ENCODE data around the gene PPP2R2B. TPM values are rescaled to one million over a fixed set of nuclear protein-coding genes. Genes with fewer than 3 reads are reported as not detected.

Gene PPP2R2B
- total RNA-seq, 1 experiment from 2014 or later: 14.0 TPM

- DNase-seq (ENCODE audit: low spot score): no peak
These were observed 225.0 kb downstream of the PPP2R2B start for GRCh38 chr5:146653560-146653959.

- no peak for DNase-seq (ENCODE audit: low spot score)
These were observed 226.0 kb downstream of the PPP2R2B start for GRCh38 chr5:146652547-146652946.

- DNase-seq (ENCODE audit: low spot score): no peak
These were observed 230.8 kb downstream of the PPP2R2B start for GRCh38 chr5:146647656-146648199.

- no peak for DNase-seq (ENCODE audit: low spot score)
These were observed 232.1 kb downstream of the PPP2R2B start for GRCh38 chr5:146646441-146646840.

GRCh38 chr5:146645342-146645741, 233.2 kb downstream of the PPP2R2B start:
- DNase-seq (ENCODE audit: low spot score): no peak

- DNase-seq (ENCODE audit: low spot score): no peak
These were observed 233.7 kb downstream of the PPP2R2B start for GRCh38 chr5:146644831-146645230.

- DNase-seq (ENCODE audit: low spot score): no peak
These were observed 234.8 kb downstream of the PPP2R2B start for GRCh38 chr5:146643776-146644175.

- no peak for DNase-seq (ENCODE audit: low spot score)
These were observed 236.1 kb downstream of the PPP2R2B start for GRCh38 chr5:146642410-146642809.

GRCh38 chr5:146641941-146642340, 236.6 kb downstream of the PPP2R2B start:
- no peak for DNase-seq (ENCODE audit: low spot score)

GRCh38 chr5:146640285-146640896, 238.2 kb downstream of the PPP2R2B start:
- DNase-seq (ENCODE audit: low spot score): no peak

- no peak for DNase-seq (ENCODE audit: low spot score)
These were observed 243.1 kb downstream of the PPP2R2B start for GRCh38 chr5:146635443-146635842.

GRCh38 chr5:146633323-146633764, 245.2 kb downstream of the PPP2R2B start:
- DNase-seq (ENCODE audit: low spot score): no peak

GRCh38 chr5:146632620-146633322, 245.8 kb downstream of the PPP2R2B start:
- DNase-seq (ENCODE audit: low spot score): no peak

GRCh38 chr5:146630472-146630871, 248.1 kb downstream of the PPP2R2B start:
- no peak for DNase-seq (ENCODE audit: low spot score)

- DNase-seq (ENCODE audit: low spot score): no peak
These were observed 249.6 kb downstream of the PPP2R2B start for GRCh38 chr5:146628950-146629349.

- no peak for DNase-seq (ENCODE audit: low spot score)
These were observed 251.6 kb downstream of the PPP2R2B start for GRCh38 chr5:146626936-146627335.

- peak; percentile 24 for DNase-seq (ENCODE audit: low spot score)
These were observed 254.4 kb downstream of the PPP2R2B start for GRCh38 chr5:146624179-146624578.

GRCh38 chr5:146623666-146624065, 254.9 kb downstream of the PPP2R2B start:
- DNase-seq (ENCODE audit: low spot score): no peak

- no peak for DNase-seq (ENCODE audit: low spot score)
These were observed 255.5 kb downstream of the PPP2R2B start for GRCh38 chr5:146623009-146623408.

GRCh38 chr5:146622391-146622790, 256.2 kb downstream of the PPP2R2B start:
- peak; percentile 19 for DNase-seq (ENCODE audit: low spot score)

GRCh38 chr5:146620669-146621051, 257.9 kb downstream of the PPP2R2B start:
- DNase-seq (ENCODE audit: low spot score): no peak

- no peak for DNase-seq (ENCODE audit: low spot score)
These were observed 258.4 kb downstream of the PPP2R2B start for GRCh38 chr5:146620031-146620668.

GRCh38 chr5:146618434-146618833, 260.1 kb downstream of the PPP2R2B start:
- DNase-seq (ENCODE audit: low spot score): no peak

All from A172 (cell line).